Loucy (cell line): ENCODE measurements around the gene VWF.

ENCODE experiments used
- H2AFZ ChIP-seq: fragments of 200-600 bp; sonication (generic); 2 replicates; pipeline ENCODE4 v1.6.0; 2016; ENCODE audit warnings: antibody characterized with exemption, mild to moderate bottlenecking, low read length, moderate library complexity
- H3F3A ChIP-seq: fragments of 200-600 bp; 2 replicates; pipeline ENCODE4 v1.6.0; 2016; ENCODE audit warnings: antibody characterized with exemption, low read depth, mild to moderate bottlenecking
- H3K27me3 ChIP-seq: fragments of 200-600 bp; sonication (generic); 2 replicates; pipeline ENCODE4 v1.6.1; 2014; ENCODE audit warnings: low read length, mild to moderate bottlenecking; ENCODE audit not compliant: insufficient read depth, poor library complexity, severe bottlenecking
- H3K36me3 ChIP-seq: fragments of 200-600 bp; sonication (generic); 2 replicates; pipeline ENCODE4 v1.6.1; 2016; ENCODE audit warnings: low read length; ENCODE audit not compliant: insufficient read depth
- H3K4me1 ChIP-seq: fragments of 200-600 bp; sonication (generic); 2 replicates; pipeline ENCODE4 v1.5.1; 2014; ENCODE audit warnings: low read length, mild to moderate bottlenecking; ENCODE audit not compliant: insufficient read depth, poor library complexity, severe bottlenecking
- H3K4me2 ChIP-seq: fragments of 200-600 bp; sonication (generic); 2 replicates; pipeline ENCODE4 v1.6.0; 2014; ENCODE audit warnings: antibody characterized with exemption, low read length, low read depth, mild to moderate bottlenecking; ENCODE audit not compliant: poor library complexity, severe bottlenecking
- H3K4me3 ChIP-seq: fragments of 200-600 bp; sonication (generic); 2 replicates; pipeline ENCODE4 v1.5.1; 2014; ENCODE audit warnings: low read length, mild to moderate bottlenecking, mixed read lengths; ENCODE audit not compliant: poor library complexity, severe bottlenecking
- H3K79me2 ChIP-seq: fragments of 200-600 bp; sonication (generic); 2 replicates; pipeline ENCODE4 v1.6.1; 2014; ENCODE audit warnings: low read length; ENCODE audit not compliant: insufficient read depth
- H3K9ac ChIP-seq: fragments of 200-600 bp; sonication (generic); 2 replicates; pipeline ENCODE4 v1.6.0; 2014; ENCODE audit warnings: mild to moderate bottlenecking, low read depth, low read length, moderate library complexity; ENCODE audit not compliant: poor library complexity, severe bottlenecking
- H3K9me2 ChIP-seq: fragments of 200-600 bp; sonication (generic); replicated peaks from 2 replicates; pipeline ENCODE4 v1.6.1; 2016; ENCODE audit warnings: low read depth, low read length, mixed read lengths
- H3K9me3 ChIP-seq: fragments of 200-600 bp; sonication (generic); 2 replicates; pipeline ENCODE4 v1.6.1; 2014; ENCODE audit warnings: mild to moderate bottlenecking, antibody characterized with exemption, low read length, low read depth; ENCODE audit not compliant: insufficient read depth
- H4K20me1 ChIP-seq: fragments of 200-600 bp; sonication (generic); 2 replicates; pipeline ENCODE4 v1.6.0; 2014; ENCODE audit warnings: antibody characterized with exemption, low read length, mild to moderate bottlenecking; ENCODE audit not compliant: insufficient read depth, poor library complexity, severe bottlenecking
- CTCF ChIP-seq: fragments of 200-600 bp; sonication (generic); conservative IDR thresholded peaks from 2 replicates; pipeline ENCODE4 v1.5.1; 2014; ENCODE audit warnings: mild to moderate bottlenecking, antibody characterized with exemption, low read length
- EZH2phosphoT487 ChIP-seq: fragments of 200-600 bp; IDR thresholded peaks from 2 replicates; pipeline ENCODE4 v1.6.1; 2018; ENCODE audit warnings: antibody characterized with exemption, mild to moderate bottlenecking, moderate library complexity, borderline replicate concordance

VWF gene

GRCh38 chr12:5909560-5909959 lies 214.9 kb downstream of the VWF start:
- H2AFZ ChIP-seq: no peak overlapping the region
- H3K9me3 ChIP-seq: no peaks in the 10 kb centered on the region
- H3K4me2 ChIP-seq: no peak overlapping the region
- H3K4me1 ChIP-seq: no peaks in the 10 kb centered on the region
- no peak overlapping the region for H3K4me3 ChIP-seq
- H4K20me1 ChIP-seq: no peaks in the 10 kb centered on the region
- TF ChIP-seq CTCF (no peak), EZH2phosphoT487 (no peak)
- H3K79me2 ChIP-seq: no peaks in the 10 kb centered on the region
- no peak overlapping the region for H3K9ac ChIP-seq
- H3F3A ChIP-seq: no peaks in the 10 kb centered on the region
- no peaks in the 10 kb centered on the region for H3K27me3 ChIP-seq
- H3K36me3 ChIP-seq: no peaks in the 10 kb centered on the region
- no peaks in the 10 kb centered on the region for H3K9me2 ChIP-seq

- Histone ChIP-seq H3K4me1 (no peaks in the 10 kb centered on the region), H3K79me2 (no peaks in the 10 kb centered on the region), H3F3A (no peaks in the 10 kb centered on the region), H3K9me3 (no peaks in the 10 kb centered on the region), H3K9ac (no peak overlapping the region), H3K36me3 (no peaks in the 10 kb centered on the region), H3K9me2 (no peaks in the 10 kb centered on the region), H3K4me2 (no peak overlapping the region), H2AFZ (no peak overlapping the region), H3K4me3 (no peak overlapping the region), H4K20me1 (no peaks in the 10 kb centered on the region), H3K27me3 (no peaks in the 10 kb centered on the region)
- TF ChIP-seq EZH2phosphoT487 (no peak), CTCF (no peak)
Observed at GRCh38 chr12:5908251-5908650, 216.2 kb downstream of the VWF start.

DNA sequence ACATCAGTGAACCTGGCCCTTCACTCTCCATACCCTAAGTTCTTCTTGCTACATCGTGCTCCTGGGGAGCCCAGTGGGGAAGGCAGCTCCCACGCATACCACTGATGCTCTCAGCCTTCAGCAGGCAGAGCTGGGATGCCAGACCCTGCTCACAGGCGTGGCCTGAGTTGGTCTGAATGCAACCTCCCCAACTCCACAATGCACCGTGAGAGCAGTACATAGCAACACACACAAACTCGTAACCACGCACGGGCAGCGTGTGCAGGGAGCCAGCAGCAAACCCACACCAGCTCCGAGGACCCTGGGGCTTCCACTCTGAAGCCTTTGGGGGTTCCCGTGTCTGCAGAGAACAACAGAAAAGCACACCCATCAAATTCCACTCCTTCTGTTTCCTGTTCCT lies 216.7 kb downstream of the VWF start:
- Histone ChIP-seq H3F3A (no peaks in the 10 kb centered on the region), H3K9me3 (no peaks in the 10 kb centered on the region)

More for the DNA sequence above, 216.7 kb downstream of the VWF start:
- H3K79me2 ChIP-seq: no peaks in the 10 kb centered on the region
- H3K9ac ChIP-seq: no peak overlapping the region
- H3K27me3 ChIP-seq: no peaks in the 10 kb centered on the region
- no peaks in the 10 kb centered on the region for H3K9me2 ChIP-seq
- H3K4me1 ChIP-seq: no peaks in the 10 kb centered on the region
- H3K36me3 ChIP-seq: no peaks in the 10 kb centered on the region
- no peak overlapping the region for H3K4me3 ChIP-seq
- no peak overlapping the region for H3K4me2 ChIP-seq
- TF ChIP-seq EZH2phosphoT487 (no peak), CTCF (no peak)
- H4K20me1 ChIP-seq: no peaks in the 10 kb centered on the region
- H2AFZ ChIP-seq: no peak overlapping the region
